D721Med (cell line): ENCODE data around the gene ZNF513.

Experiments used
- DNase-seq: peaks from one replicate; pipeline ENCODE4 v3.0.0; 2011; ENCODE audit warnings: low spot score; ENCODE audit not compliant: insufficient read length
- FAIRE-seq: peaks from 2 replicates; lab custom pipeline; 2011; peaks lifted over from hg19 to GRCh38; lab: Jason Lieb, UNC
- TF ChIP-seq, protein P1 (sequence below): IDR thresholded peaks from 2 replicates; pipeline ENCODE4 v1.5.1; 2012; ENCODE audit warnings: mild to moderate bottlenecking, control low read depth; ENCODE audit not compliant: insufficient read depth; ENCODE audit errors: missing control alignments

Gene ZNF513

DNA sequence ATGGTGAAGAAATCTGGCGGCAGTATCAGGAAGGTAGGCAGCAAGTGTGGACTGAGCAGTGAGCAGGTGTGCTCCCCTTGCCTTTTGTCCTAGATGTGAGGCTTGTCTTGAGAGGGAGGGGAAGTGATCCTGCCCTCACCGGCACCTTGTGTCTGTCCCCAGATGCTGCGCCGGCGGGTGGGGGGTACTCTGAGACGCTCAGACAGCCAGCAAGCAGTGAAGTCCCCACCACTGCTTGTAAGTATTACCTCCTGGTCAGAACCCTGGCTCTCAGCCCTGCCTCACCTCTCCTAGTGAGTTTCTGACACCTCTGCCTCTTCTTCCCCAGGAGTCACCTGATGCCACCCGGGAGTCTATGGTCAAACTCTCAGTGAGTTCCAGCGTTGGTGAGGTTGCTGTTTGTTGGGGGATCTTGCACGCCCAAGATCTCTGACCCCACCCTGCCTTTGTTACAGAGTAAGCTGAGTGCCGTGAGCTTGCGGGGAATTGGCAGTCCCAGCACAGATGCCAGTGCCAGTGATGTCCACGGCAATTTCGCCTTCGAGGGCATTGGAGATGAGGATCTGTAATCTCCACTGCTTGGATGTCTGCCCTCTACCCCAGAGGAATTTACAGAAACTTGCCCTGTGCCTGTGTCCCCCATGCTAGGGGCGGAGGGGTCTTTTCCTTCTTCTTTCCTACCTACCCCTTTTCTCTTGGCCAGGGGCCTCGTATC is 4.2 kb downstream of the ZNF513 start:
- TF ChIP-seq, protein P1, sequence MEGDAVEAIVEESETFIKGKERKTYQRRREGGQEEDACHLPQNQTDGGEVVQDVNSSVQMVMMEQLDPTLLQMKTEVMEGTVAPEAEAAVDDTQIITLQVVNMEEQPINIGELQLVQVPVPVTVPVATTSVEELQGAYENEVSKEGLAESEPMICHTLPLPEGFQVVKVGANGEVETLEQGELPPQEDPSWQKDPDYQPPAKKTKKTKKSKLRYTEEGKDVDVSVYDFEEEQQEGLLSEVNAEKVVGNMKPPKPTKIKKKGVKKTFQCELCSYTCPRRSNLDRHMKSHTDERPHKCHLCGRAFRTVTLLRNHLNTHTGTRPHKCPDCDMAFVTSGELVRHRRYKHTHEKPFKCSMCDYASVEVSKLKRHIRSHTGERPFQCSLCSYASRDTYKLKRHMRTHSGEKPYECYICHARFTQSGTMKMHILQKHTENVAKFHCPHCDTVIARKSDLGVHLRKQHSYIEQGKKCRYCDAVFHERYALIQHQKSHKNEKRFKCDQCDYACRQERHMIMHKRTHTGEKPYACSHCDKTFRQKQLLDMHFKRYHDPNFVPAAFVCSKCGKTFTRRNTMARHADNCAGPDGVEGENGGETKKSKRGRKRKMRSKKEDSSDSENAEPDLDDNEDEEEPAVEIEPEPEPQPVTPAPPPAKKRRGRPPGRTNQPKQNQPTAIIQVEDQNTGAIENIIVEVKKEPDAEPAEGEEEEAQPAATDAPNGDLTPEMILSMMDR: no peak
- FAIRE-seq: no peak
- DNase-seq: no peak

DNA sequence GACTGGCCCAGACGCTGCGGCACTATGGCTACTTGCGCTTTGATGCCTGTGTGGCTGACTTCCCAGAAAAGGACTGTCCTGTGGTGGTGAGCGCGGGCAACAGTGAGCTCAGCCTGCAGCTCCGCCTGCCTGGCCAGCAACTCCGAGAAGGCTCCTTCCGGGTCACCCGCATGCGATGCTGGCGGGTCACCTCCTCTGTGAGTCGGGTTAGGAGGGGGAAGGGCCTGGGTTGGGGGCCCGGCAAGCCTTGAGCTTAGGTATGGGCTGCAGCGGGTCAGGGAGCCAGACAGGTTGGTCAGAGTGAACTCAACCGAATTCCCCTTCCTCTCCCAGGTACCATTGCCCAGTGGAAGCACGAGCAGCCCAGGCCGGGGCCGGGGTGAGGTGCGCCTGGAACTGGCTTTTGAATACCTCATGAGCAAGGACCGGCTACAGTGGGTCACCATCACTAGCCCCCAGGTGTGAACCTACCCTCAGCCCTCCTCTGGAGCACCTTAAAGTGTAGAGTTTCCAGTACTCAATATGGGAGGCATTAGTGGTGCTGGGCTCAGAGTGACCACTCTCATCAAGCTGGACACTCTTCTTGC is 4.9 kb downstream of the ZNF513 start:
- DNase-seq (no peak), FAIRE-seq (no peak)
- TF ChIP-seq, protein P1: no peak

DNA sequence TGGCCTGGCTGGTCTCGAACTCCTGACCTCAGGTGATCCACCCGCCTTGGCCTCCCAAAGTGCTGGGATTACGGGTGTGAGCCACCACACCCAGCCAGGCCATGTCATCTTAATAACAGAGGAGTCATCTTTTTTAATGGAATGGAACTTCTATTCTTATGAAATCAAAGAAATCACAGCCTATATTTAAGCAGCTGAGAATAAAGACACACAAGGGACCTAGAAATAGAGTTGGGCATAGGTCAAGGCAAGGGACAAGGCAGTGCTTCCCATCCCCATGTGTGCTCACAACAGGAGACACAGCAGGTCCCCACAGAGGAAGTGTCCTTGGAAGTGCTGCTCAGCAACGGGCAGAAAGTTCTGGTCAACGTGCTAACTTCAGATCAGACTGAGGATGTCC is 7.0 kb downstream of the ZNF513 start:
- DNase-seq: no peak
- FAIRE-seq: no peak
- TF ChIP-seq, protein P1: no peak

DNA sequence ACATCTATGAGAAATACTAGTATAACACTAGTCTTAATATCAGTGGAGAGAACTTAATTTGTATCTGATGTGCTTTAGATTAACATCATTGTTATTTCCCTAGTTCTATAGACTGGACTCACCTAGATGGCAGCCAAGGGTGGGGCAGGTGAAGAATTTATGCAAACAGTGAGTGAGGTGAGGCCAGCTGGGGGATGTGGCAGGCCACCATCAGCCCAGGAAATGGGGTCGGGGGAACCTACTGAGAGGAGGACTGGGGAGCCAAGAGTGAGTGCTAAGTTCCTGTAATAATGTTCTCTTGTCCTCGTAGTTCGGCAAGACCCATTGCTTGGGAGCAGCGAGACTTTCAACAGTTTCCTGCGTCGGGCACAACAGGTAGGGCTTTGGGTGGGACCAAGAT is 7.6 kb downstream of the ZNF513 start:
- TF ChIP-seq, protein P1: no peak
- DNase-seq (no peak), FAIRE-seq (no peak)

DNA sequence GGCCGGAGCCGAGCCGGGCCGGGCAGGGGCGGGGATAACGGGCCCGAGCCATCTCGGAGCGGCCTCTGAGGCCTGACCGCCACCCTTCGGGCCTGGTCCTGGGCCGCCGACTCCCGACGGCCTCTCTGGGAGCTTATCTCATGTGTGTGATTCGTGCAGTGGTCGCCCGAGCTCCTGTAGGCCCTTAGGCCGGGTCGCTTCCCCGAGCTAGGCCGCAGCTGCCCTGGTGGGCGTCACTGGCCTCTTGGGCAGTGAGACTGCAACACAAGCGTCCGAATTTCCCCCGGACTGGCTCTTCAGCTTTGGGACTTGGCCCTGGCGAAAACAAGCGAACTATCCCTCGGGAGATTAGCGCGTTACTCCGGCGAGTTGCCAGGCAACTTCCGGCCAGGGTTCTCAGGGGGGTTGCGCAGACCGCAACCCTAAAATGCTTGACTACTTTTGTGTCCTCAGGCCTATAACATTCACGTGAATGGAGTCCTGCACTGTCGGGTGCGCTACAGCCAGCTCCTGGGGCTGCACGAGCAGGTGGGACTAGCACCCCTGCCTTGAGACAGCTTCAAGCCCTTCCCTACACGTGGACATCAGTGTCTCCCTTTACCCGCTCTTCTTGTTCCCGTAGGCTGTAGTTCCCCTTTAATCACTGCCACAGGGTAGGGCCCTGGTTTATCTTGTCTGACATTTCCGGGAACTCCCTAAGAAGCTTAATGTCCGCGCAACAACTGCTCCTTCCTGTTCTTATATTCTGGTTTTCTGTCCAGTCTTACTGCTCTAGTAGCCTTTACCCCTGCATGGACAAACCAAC is 9.5 kb downstream of the ZNF513 start:
- no peak for FAIRE-seq
- TF ChIP-seq, protein P1: no peak
- no peak for DNase-seq

DNA sequence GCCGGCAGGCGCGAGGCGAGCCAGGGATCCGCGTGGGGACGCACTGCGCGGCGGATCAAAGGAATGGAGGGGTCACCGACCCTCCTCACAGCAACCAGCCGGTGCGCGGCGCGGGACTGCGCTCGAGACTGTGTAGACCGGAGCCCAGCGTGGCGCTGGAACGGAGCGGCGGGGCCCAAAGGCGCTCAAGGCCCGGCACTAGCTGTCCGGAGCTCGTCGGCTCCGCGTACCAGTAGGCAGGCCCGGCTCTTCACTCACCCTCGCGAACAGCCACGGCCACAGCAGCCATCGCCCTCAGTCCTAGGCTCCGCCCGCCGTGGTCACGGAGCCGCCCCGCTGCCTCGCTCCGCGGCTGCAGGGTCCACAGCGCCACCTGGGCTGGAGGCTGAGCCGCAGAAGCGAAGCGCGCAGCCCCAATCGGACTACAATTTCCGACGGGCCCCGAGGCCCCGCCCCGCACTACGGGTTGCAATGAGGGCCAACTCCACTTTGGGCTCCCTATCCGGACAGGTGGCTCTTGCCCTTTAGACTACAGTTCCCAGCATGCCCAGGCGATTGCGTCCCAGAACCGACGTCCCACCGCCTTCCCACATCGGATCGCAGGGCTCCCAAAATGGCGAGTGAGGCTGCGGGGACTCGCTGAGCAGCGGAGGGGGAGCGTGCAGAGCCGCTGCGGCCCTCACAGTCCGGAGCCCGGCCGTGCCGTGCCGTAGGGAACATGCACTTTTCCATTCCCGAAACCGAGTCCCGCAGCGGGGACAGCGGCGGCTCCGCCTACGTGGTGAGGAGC is 10.3 kb downstream of the ZNF513 start, which contains the start of the genes EIF2B4 and SNX17:
EIF2B4 (minus strand) TSS at position 313 of the 790 bp plus-strand sequence; CDS start at position 289, 24 bp downstream.
SNX17 (plus strand) TSS at position 591 of the 790 bp plus-strand sequence; CDS start at position 719, 128 bp downstream.
- DNase-seq (peak; percentile 77), FAIRE-seq (no peak)
- TF ChIP-seq, protein P1: peak; percentile 85
